Erythroblast (primary cell): Measurements from ENCODE around the gene OPHN1.

ENCODE experiments used
- GATA1 ChIP-seq: IDR thresholded peaks from 2 replicates; pipeline ENCODE4 v1.6.1; 2011; ENCODE audit warnings: low read depth, mild to moderate bottlenecking, control low read depth, low read length, moderate library complexity
- POLR2A ChIP-seq: IDR thresholded peaks from 2 replicates; pipeline ENCODE4 v1.6.1; 2011; ENCODE audit warnings: mild to moderate bottlenecking, low read length

DNA sequence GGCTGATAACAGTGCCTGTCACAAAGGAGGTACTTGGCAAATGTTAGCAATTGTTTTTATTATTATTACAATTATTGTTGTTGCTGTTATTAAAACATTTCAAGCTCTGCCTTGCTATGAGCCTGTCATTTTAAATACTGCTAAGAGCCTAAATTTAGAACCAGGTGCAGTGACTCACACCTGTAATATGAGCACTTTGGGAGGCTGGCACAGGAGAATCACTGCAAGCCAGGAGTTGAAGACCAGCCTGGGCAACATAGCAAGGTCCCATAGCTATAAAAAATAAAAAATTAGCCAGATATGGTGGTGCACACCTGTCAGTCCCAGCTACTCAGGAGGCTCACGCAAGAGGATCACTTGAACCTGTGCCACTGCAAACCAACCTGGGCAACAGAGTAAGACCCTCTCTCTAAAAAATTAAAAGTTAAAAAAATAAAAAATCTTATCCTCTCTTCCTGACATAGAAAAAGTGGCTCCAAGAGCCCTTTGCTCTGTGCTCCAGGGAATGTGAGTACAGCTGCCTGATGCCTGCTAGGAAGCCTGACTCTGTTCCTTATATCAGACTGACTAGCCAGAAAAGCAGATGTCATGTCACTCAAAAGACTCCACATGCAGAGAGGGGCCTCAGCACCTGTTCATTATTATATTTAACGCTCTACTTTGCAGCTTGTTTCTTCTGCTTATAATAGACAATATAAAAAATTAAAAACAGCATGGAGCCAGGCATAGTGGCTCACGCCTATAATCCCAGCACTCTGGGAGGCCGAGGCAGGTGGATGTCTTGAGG, 234.0 kb downstream of the OPHN1 start:
- TF ChIP-seq POLR2A (no peak), GATA1 (no peak)
